Kidney (tissue), 14 donors: ENCODE measurements around the gene USF2. TPM values are rescaled to one million over a fixed set of nuclear protein-coding genes. Genes with fewer than 3 reads are reported as not detected.

Experiments used
- DNase-seq, 5 donors: peaks; one replicate each; pipeline ENCODE4 v3.0.0-alpha.2; 2013 to 2020
- FAIRE-seq: peaks from 2 replicates; lab custom pipeline; 2012; peaks lifted over from hg19 to GRCh38; lab: Jason Lieb, UNC
- H3K27ac ChIP-seq, 2 donors: one replicate each; pipeline ENCODE4 v1.7.0; 2013; ENCODE audit warnings: low read depth in 2 of 2, low read length in 2 of 2, inconsistent platforms in 1 of 2
- H3K27me3 ChIP-seq: one replicate; pipeline ENCODE4 v1.7.1; 2013; ENCODE audit warnings: low read length, inconsistent platforms; ENCODE audit not compliant: control insufficient read depth, insufficient read depth
- H3K36me3 ChIP-seq, 3 donors: one replicate each; pipeline versions ENCODE4 v1.7.0 to v1.7.1; 2013; ENCODE audit warnings: low read length in 3 of 3, control low read depth in 1 of 3, inconsistent platforms in 1 of 3; ENCODE audit not compliant: insufficient read depth in 3 of 3, control insufficient read depth in 2 of 3
- H3K4me1 ChIP-seq, 3 donors: one replicate each; pipeline versions ENCODE4 v1.7.0 to v1.7.1; 2013; ENCODE audit warnings: low read length in 3 of 3, inconsistent platforms in 1 of 3, low read depth in 1 of 3; ENCODE audit not compliant: control insufficient read depth in 2 of 3, insufficient read depth in 2 of 3
- H3K4me3 ChIP-seq, 3 donors: one replicate each; pipeline versions ENCODE4 v1.7.0 to v1.8.1; 2013; ENCODE audit warnings: low read length in 3 of 3, control low read depth in 1 of 3, inconsistent platforms in 1 of 3
- H3K9ac ChIP-seq, 3 donors: one replicate each; pipeline versions ENCODE4 v1.7.0 to v1.7.1; 2013; ENCODE audit warnings: low read length in 3 of 3, control low read depth in 1 of 3, inconsistent platforms in 1 of 3
- H3K9me3 ChIP-seq, 3 donors: one replicate each; pipeline versions ENCODE4 v1.7.0 to v1.7.1; 2013; ENCODE audit warnings: low read length in 3 of 3, control low read depth in 1 of 3, inconsistent platforms in 1 of 3; ENCODE audit not compliant: control insufficient read depth in 2 of 3, insufficient read depth in 1 of 3
- intact Hi-C: fragments of 100-400 bp; cut with DNase I; formaldehyde crosslinking; loops from one replicate; pipeline ENCODE4 v1.11.1; 2022
- polyA plus RNA-seq: library from polyadenylated mRNA; stranded (reverse); fragments of 350-450 nt; fragmentation: Illumina TruSeq; extraction: RNeasy Lipid Tissue Mini Kit (QIAGEN cat#74804); gene quantifications from one replicate; pipeline ENCODE4 v1.2.3, GENCODE V29; 2014; ENCODE audit warnings: low read depth, low replicate concordance; ENCODE audit not compliant: insufficient read depth
- total RNA-seq: library from RNA; stranded (reverse); fragmentation: NEBNext Ultra II Directional; extraction: Animal tissue kit (Norgen Biotek cat#: 25700); gene quantifications from one replicate; pipeline ENCODE4 v1.2.1, GENCODE V29; 2021
- TF ChIP-seq, protein P1 (sequence below): IDR thresholded peaks from 3 replicates; pipeline ENCODE4 v1.5.1; 2012; ENCODE audit warnings: mild to moderate bottlenecking, moderate library complexity, borderline replicate concordance; ENCODE audit not compliant: insufficient read depth; ENCODE audit errors: extremely low read depth
- donor health status: control.
- donor health status: control.
- donor health status: control.
- donor health status: control.
- donor health status: control.
- donor health status: DM: yes; HTN: yes; CAD: no.
- donor health status: Normal renal cell carcinoma (clear cell type).

The USF2 gene
- total and polyA plus RNA-seq, 2 donors from 2014 or later = 82.8 to 118 TPM

DNA sequence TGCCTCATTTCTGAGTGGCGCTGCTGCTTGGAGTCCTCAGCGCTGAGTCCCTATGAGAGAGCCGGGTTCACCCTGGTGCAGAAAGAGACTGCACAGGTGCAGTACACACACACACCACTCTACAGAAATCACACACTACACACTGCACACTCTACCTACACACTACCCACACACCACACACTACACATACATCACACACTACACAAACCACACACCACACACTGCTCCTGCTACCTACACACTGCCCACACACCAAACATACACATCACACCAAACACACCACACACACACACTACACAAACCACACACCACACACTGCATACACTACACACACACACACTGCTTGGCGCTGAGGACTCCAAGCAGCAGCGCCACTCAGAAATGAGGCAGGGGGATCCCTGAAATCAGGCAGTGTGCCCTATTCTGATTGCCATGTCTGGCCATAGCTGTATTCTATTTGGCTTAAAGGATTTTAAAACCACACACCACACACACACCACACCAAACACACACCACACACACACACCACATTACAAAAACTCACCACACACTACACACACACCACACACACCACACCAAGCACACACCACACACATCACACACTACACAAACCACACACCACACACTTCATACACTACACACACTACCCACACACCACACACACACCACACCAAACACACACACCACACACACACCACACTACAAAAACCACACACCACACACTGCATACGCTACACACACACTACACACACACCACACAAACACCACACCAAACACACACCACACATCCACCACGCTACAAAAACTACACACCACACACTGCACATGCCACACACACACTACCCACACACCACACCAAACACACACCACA, 28.1 kb downstream of the USF2 start:
- no peaks in the 10 kb centered on the region for H3K4me1 ChIP-seq
- H3K9ac ChIP-seq = no peak overlapping the region
- H3K9me3 ChIP-seq = peaks cover 0 to 2% (median 0%) of the 10 kb centered on the region in 3 donors
- H3K36me3 ChIP-seq = no peaks in the 10 kb centered on the region
- FAIRE-seq = no peak
- no peak overlapping the region for H3K27ac ChIP-seq
- no peak for DNase-seq
- H3K4me3 ChIP-seq = no peak overlapping the region
- no peaks in the 10 kb centered on the region for H3K27me3 ChIP-seq
- intact Hi-C loops = no loop called here
- TF ChIP-seq, protein P1, sequence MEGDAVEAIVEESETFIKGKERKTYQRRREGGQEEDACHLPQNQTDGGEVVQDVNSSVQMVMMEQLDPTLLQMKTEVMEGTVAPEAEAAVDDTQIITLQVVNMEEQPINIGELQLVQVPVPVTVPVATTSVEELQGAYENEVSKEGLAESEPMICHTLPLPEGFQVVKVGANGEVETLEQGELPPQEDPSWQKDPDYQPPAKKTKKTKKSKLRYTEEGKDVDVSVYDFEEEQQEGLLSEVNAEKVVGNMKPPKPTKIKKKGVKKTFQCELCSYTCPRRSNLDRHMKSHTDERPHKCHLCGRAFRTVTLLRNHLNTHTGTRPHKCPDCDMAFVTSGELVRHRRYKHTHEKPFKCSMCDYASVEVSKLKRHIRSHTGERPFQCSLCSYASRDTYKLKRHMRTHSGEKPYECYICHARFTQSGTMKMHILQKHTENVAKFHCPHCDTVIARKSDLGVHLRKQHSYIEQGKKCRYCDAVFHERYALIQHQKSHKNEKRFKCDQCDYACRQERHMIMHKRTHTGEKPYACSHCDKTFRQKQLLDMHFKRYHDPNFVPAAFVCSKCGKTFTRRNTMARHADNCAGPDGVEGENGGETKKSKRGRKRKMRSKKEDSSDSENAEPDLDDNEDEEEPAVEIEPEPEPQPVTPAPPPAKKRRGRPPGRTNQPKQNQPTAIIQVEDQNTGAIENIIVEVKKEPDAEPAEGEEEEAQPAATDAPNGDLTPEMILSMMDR = no peak

DNA sequence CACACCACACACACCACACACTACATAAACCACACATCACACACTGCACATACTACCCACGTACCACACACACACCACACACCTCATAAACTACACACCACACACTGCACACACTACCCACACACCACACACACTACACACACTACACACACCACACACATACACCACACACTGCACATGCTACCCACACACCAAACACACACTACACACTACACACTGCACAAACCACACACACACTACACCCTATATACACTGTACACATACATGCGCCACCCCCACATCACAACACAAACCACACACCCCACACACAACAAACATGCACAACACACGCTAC, 28.7 kb downstream of the USF2 start:
- TF ChIP-seq, protein P1 = no peak
- Histone ChIP-seq H3K4me1 (no peaks in the 10 kb centered on the region), H3K9me3 (peaks cover 0 to 2% (median 0%) of the 10 kb centered on the region in 3 donors), H3K4me3 (peak overlapping the region in 1 of 3 donors; percentile 17), H3K36me3 (no peaks in the 10 kb centered on the region), H3K9ac (no peak overlapping the region), H3K27ac (no peak overlapping the region), H3K27me3 (no peaks in the 10 kb centered on the region)
- intact Hi-C loops = no loop called here
- DNase-seq (no peak), FAIRE-seq (no peak)

DNA sequence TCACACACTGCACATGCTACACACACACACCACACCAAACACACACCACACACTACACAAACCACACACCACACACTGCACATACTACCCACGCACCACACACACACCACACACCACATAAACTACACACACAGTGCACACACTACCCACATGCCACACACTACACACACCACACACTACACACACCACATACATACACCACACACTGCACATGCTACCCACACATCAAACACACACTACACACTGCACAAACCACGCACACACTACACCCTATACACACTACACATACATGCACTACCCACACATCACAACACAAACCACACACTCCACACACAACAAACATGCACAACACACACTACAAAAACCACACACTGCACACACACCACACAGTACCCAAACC, 29.2 kb downstream of the USF2 start:
- no peaks in the 10 kb centered on the region for H3K27me3 ChIP-seq
- peaks cover 0 to 2% (median 0%) of the 10 kb centered on the region in 3 donors for H3K9me3 ChIP-seq
- no peak for FAIRE-seq
- intact Hi-C loops = no loop called here
- H3K9ac ChIP-seq = no peak overlapping the region
- H3K36me3 ChIP-seq = no peaks in the 10 kb centered on the region
- peak overlapping the region in 1 of 3 donors; percentile 17 for H3K4me3 ChIP-seq
- H3K4me1 ChIP-seq = no peaks in the 10 kb centered on the region
- no peak for DNase-seq
- TF ChIP-seq, protein P1 = no peak
- no peak overlapping the region for H3K27ac ChIP-seq
